T1000 (cell line): Measurements from ENCODE around the gene DNAH6.
"Not testable (repeated sequence)": the region's sequence is repeated elsewhere in the genome, so short reads cannot be mapped to it uniquely, and the experiment has no call there.

Experiments used
- DNase-seq: peaks from one replicate; lab custom pipeline; 2025; ENCODE audit warnings: mixed read lengths; lab: John Stamatoyannopoulos, UW

The DNAH6 gene

GRCh38 chr2:84511024-84511423 is 5.3 kb upstream of the DNAH6 start:
- not testable (repeated sequence) for DNase-seq

- DNase-seq: no peak
Observed at GRCh38 chr2:84515788-84516187, 510 bp upstream of the DNAH6 start.

- DNase-seq: no peak
Observed at GRCh38 chr2:84519332-84519957, 3.1 kb downstream of the DNAH6 start.

GRCh38 chr2:84526562-84526961 is 10.3 kb downstream of the DNAH6 start:
- no peak for DNase-seq

GRCh38 chr2:84527137-84528129 is 11.1 kb downstream of the DNAH6 start:
- DNase-seq: no peak

- no peak for DNase-seq
Observed at GRCh38 chr2:84532291-84532690, 16.0 kb downstream of the DNAH6 start.

- no peak for DNase-seq
Observed at GRCh38 chr2:84534225-84534624, 17.9 kb downstream of the DNAH6 start.

GRCh38 chr2:84537251-84537650 is 21.0 kb downstream of the DNAH6 start:
- DNase-seq: no peak

GRCh38 chr2:84539729-84540128 is 23.4 kb downstream of the DNAH6 start:
- no peak for DNase-seq

- DNase-seq: no peak
Observed at GRCh38 chr2:84545005-84545404, 28.7 kb downstream of the DNAH6 start.

GRCh38 chr2:84546551-84546950 is 30.3 kb downstream of the DNAH6 start:
- no peak for DNase-seq

- no peak for DNase-seq
Observed at GRCh38 chr2:84548303-84548702, 32.0 kb downstream of the DNAH6 start.

- DNase-seq: no peak
Observed at GRCh38 chr2:84550916-84551315, 34.6 kb downstream of the DNAH6 start.

GRCh38 chr2:84551526-84551925 is 35.2 kb downstream of the DNAH6 start:
- DNase-seq: not testable (repeated sequence)

- DNase-seq: no peak
Observed at GRCh38 chr2:84556190-84556589, 39.9 kb downstream of the DNAH6 start.

GRCh38 chr2:84559838-84560237 is 43.5 kb downstream of the DNAH6 start:
- no peak for DNase-seq

- DNase-seq: no peak
Observed at GRCh38 chr2:84579661-84580060, 63.4 kb downstream of the DNAH6 start.

- DNase-seq: no peak
Observed at GRCh38 chr2:84603911-84604310, 87.6 kb downstream of the DNAH6 start.

GRCh38 chr2:84613082-84613481 is 96.8 kb downstream of the DNAH6 start:
- no peak for DNase-seq

- no peak for DNase-seq
Observed at GRCh38 chr2:84619794-84620371, 103.6 kb downstream of the DNAH6 start.

GRCh38 chr2:84628486-84628885 is 112.2 kb downstream of the DNAH6 start:
- no peak for DNase-seq

GRCh38 chr2:84629550-84629949 is 113.3 kb downstream of the DNAH6 start:
- DNase-seq: no peak

- no peak for DNase-seq
Observed at GRCh38 chr2:84631047-84631446, 114.7 kb downstream of the DNAH6 start.
